ENCODE results near the gene TAX1BP1. TPM values are rescaled to one million over a fixed set of nuclear protein-coding genes. Genes with fewer than 3 reads are reported as not detected.

TAX1BP1 gene
- total RNA-seq, 1 donor from 2014 or later: 64.7 TPM

DNA sequence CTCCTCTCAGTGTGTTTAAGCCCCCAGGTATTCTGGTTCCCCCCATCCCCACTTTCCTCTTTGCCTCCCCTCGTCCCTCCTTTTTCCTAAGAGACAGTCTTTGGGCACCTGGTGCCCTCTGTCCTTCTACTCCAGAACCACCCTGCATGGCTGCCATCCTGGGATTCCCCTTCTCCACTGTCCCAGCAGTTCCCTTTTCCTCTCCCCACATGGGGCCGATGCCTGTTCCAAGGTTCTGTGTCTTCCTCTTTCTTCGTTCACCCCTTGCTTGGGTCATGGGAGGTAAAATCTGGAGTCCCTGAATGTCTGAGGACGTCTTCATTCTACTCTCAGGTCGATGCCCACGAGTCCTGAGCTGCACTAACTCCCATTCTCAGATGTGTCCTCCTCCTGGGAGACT, 120.8 kb downstream of the TAX1BP1 start:
- ChIA-PET POLR2A (no interaction called here), CTCF (no interaction called here)
- DNase-seq (no peak), ATAC-seq (ENCODE audit: low read depth) (no peak)
- H3K27me3 Mint-ChIP-seq: no peaks in the 10 kb centered on the region
- TF ChIP-seq, protein P1, sequence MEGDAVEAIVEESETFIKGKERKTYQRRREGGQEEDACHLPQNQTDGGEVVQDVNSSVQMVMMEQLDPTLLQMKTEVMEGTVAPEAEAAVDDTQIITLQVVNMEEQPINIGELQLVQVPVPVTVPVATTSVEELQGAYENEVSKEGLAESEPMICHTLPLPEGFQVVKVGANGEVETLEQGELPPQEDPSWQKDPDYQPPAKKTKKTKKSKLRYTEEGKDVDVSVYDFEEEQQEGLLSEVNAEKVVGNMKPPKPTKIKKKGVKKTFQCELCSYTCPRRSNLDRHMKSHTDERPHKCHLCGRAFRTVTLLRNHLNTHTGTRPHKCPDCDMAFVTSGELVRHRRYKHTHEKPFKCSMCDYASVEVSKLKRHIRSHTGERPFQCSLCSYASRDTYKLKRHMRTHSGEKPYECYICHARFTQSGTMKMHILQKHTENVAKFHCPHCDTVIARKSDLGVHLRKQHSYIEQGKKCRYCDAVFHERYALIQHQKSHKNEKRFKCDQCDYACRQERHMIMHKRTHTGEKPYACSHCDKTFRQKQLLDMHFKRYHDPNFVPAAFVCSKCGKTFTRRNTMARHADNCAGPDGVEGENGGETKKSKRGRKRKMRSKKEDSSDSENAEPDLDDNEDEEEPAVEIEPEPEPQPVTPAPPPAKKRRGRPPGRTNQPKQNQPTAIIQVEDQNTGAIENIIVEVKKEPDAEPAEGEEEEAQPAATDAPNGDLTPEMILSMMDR (IDR thresholded peaks at IDR 0.05): no peak
- intact Hi-C loops (cut with micrococcal nuclease): no loop called here
- no peaks in the 10 kb centered on the region for H3K4me1 Mint-ChIP-seq
- H3K27ac Mint-ChIP-seq: peak overlapping the region; percentile 15
- H3K9me3 Mint-ChIP-seq: peaks cover 4% of the 10 kb centered on the region
- H3K36me3 Mint-ChIP-seq (ENCODE audit: low read depth): peaks cover 76% of the 10 kb centered on the region
- no peak overlapping the region for H3K4me3 Mint-ChIP-seq

DNA sequence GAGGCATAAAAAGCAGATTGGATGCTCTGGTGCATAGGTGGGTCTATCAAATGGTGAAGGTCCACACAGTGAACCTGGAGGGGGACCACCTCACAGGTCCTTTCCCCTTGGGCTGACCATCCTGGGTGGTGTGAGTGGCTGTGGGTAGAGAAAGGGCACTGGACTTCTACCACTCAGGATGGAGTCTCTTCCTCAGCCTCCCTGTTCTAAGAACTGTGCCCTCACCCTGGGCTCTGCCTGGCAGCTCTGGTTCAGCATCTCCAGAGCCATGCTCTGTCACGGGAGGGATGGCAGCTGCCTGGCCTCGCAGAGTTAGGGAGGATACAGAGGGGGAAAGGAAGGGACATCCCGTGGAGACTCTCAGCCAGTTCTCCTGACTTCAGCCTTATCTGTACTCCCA, 121.8 kb downstream of the TAX1BP1 start:
- Mint-ChIP-seq H3K27me3 (no peaks in the 10 kb centered on the region), H3K4me3 (no peak overlapping the region), H3K36me3 (ENCODE audit: low read depth) (peaks cover 75% of the 10 kb centered on the region), H3K27ac (no peak overlapping the region), H3K4me1 (no peaks in the 10 kb centered on the region), H3K9me3 (peaks cover 4% of the 10 kb centered on the region)
- DNase-seq (no peak), ATAC-seq (ENCODE audit: low read depth) (no peak)
- ChIA-PET POLR2A (no interaction called here), CTCF (no interaction called here)
- TF ChIP-seq, protein P1 (IDR thresholded peaks at IDR 0.05): no peak
- intact Hi-C loops (cut with micrococcal nuclease): no loop called here

DNA sequence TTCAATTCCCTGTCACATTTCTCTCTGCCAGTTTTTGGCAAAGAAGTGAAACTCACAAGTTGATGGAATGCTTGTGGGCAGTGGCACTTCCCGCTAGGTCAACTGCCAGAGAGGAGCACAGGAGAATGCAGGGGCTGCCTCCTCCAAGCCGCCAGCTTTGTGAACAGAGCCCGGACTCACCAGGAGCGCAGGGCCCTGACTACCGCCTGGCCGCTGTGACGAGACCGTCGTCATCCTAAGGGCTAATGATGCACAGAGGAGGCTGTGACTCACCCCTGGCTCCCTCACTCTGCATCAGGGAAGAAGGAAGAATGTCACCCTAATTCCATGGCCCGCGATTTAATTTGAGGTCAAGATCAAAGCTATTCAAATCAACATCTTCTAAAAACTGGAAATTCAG, 123.9 kb downstream of the TAX1BP1 start:
- ChIA-PET CTCF (no interaction called here), POLR2A (no interaction called here)
- Mint-ChIP-seq H3K9me3 (peaks cover 4% of the 10 kb centered on the region), H3K4me3 (no peak overlapping the region), H3K36me3 (ENCODE audit: low read depth) (peaks cover 83% of the 10 kb centered on the region), H3K27me3 (no peaks in the 10 kb centered on the region), H3K27ac (no peak overlapping the region), H3K4me1 (no peaks in the 10 kb centered on the region)
- no peak for ATAC-seq (ENCODE audit: low read depth)
- no peak for DNase-seq
- TF ChIP-seq, protein P1 (IDR thresholded peaks at IDR 0.05): no peak
- intact Hi-C loops (cut with micrococcal nuclease): no loop called here

DNA sequence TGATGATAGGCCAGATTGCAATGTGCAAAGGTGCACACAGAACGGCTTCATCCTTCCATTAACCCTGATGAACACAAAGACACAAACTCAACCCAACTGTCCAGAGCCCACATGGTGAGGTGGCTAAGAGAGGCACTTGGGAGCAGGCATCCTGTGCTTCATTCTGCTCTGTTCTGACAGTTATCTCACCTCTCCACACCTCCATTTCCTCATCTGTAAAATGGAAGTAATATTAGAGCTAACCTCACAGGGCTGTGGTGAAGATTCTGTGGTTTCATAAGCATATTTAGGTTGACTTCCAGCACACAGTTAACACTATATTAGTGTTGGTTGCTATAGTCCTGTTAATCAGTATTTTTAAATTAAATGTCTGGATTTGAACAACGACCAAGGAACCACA, 126.3 kb downstream of the TAX1BP1 start:
- intact Hi-C loops (cut with micrococcal nuclease): no loop called here
- TF ChIP-seq, protein P1 (IDR thresholded peaks at IDR 0.05): no peak
- ChIA-PET CTCF (no interaction called here), POLR2A (no interaction called here)
- H3K4me1 Mint-ChIP-seq: no peaks in the 10 kb centered on the region
- no peaks in the 10 kb centered on the region for H3K9me3 Mint-ChIP-seq
- DNase-seq (no peak), ATAC-seq (ENCODE audit: low read depth) (no peak)
- no peaks in the 10 kb centered on the region for H3K27me3 Mint-ChIP-seq
- H3K4me3 Mint-ChIP-seq: no peak overlapping the region
- H3K36me3 Mint-ChIP-seq (ENCODE audit: low read depth): peaks cover 74% of the 10 kb centered on the region
- H3K27ac Mint-ChIP-seq: no peak overlapping the region

DNA sequence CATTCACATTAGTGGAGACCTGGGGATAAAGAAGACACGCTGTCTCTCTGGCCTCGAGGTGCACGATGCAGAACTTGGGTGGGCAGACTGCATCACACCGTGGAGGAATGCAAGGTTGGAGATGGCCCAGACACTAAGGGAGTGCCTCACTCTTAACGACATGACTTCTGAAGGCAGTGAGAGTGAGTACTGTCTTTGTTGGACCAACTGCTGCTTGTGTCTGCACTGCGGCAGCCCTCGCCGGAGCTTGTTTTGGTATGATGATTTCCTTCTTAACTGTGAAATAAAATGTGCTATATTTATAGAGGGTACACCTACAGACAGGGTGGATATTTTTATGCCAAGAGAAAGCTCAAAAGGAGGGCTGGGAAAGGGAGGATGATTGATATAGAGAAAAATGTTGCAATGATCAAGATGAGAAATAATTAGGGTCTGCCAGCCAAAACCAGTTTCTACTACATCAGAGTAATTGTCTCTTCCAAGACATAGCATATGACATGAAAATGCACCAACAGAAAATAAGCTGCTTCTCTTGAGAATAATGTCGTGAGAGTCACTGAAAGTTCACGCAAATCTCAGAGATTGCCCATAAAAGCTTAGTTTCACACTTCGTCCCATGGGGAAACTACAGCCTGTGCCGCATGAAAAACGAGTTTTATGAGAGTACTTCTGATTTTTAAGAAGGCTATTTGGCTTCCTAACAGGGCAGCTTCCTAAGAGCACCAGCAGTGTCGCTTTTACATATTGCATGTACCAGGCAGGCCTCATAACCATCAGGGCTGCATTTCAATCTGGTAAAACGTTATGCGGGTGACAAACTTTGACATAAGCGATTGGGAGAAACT, 127.1 kb downstream of the TAX1BP1 start:
- POLR2A ChIA-PET: no interaction called here

More for the DNA sequence above, 127.1 kb downstream of the TAX1BP1 start:
- TF ChIP-seq, protein P1 (IDR thresholded peaks at IDR 0.05): no peak
- Mint-ChIP-seq H3K4me3 (no peak overlapping the region), H3K9me3 (no peaks in the 10 kb centered on the region), H3K36me3 (ENCODE audit: low read depth) (peaks cover 70% of the 10 kb centered on the region), H3K4me1 (no peaks in the 10 kb centered on the region), H3K27ac (no peak overlapping the region), H3K27me3 (no peaks in the 10 kb centered on the region)
- ATAC-seq (ENCODE audit: low read depth) (no peak), DNase-seq (no peak)
- intact Hi-C loops (cut with micrococcal nuclease): no loop called here
- CTCF ChIA-PET: no interaction called here
